ENCODE data around the gene OPN3. TPM values are rescaled to one million over a fixed set of nuclear protein-coding genes. Genes with fewer than 3 reads are reported as not detected.

OPN3 gene
- total and polyA plus RNA-seq, 9 of the 15 experiments (the other 6 are each of a cell fraction or from before 2014, with no cell fraction given) = 4.2 to 34.6 (median 17.0) TPM

DNA sequence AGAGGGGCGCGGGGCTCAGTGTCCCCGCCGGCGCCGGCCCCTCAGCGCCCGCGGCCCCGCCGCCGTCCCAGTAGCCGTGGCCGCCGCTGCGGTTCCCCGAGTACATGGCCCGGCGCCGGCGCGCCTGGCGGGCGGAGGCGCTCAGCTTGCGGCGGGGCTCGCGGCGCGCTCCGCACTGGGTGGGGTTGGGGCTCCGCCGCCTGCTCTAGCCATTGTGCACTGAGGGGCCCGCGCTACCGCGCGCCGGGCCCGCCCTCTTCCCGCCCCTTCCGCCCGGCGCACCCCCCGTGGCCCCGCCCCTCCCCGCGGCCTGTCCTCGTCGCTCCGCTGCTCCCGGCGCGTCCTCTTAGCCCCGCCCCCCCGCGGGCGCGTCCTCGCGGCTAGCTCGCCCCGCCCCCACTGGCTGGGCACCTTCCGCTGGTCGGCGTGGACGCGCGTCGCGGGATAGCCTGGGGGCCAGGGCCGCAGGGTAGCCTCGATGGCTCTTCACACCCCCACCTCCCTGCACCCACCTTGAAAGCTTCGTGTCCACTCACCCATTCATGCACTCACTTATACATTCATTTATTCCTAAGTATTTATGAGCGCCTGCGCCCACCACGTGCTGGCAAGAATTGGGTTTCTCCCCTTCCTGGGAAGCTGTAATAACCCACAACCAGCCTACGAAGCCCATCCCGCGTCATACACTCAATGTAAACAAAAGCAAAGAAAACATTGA lies at the start of gene OPN3, which contains the start of gene CHML (continued):
- TF ChIP-seq, protein P1, sequence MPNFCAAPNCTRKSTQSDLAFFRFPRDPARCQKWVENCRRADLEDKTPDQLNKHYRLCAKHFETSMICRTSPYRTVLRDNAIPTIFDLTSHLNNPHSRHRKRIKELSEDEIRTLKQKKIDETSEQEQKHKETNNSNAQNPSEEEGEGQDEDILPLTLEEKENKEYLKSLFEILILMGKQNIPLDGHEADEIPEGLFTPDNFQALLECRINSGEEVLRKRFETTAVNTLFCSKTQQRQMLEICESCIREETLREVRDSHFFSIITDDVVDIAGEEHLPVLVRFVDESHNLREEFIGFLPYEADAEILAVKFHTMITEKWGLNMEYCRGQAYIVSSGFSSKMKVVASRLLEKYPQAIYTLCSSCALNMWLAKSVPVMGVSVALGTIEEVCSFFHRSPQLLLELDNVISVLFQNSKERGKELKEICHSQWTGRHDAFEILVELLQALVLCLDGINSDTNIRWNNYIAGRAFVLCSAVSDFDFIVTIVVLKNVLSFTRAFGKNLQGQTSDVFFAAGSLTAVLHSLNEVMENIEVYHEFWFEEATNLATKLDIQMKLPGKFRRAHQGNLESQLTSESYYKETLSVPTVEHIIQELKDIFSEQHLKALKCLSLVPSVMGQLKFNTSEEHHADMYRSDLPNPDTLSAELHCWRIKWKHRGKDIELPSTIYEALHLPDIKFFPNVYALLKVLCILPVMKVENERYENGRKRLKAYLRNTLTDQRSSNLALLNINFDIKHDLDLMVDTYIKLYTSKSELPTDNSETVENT (CRISPR knock-in tag; IDR thresholded peaks at IDR 0.05) = peak; percentile 87
- TF ChIP-seq, protein P2, sequence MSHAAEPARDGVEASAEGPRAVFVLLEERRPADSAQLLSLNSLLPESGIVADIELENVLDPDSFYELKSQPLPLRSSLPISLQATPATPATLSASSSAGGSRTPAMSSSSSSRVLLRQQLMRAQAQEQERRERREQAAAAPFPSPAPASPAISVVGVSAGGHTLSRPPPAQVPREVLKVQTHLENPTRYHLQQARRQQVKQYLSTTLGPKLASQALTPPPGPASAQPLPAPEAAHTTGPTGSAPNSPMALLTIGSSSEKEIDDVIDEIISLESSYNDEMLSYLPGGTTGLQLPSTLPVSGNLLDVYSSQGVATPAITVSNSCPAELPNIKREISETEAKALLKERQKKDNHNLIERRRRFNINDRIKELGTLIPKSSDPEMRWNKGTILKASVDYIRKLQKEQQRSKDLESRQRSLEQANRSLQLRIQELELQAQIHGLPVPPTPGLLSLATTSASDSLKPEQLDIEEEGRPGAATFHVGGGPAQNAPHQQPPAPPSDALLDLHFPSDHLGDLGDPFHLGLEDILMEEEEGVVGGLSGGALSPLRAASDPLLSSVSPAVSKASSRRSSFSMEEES (CRISPR knock-in tag; IDR thresholded peaks at IDR 0.05) = no peak
- TF ChIP-seq ZNF224 (CRISPR knock-in tag; IDR thresholded peaks at IDR 0.05) (no peak), PRMT5 (CRISPR knock-in tag; IDR thresholded peaks at IDR 0.05) (no peak), ZNF644 (tag; IDR thresholded peaks at IDR 0.05; ENCODE audit: low read depth) (no peak; the same call in 1 of the 2 replicates), ZNF717 (CRISPR knock-in tag; IDR thresholded peaks at IDR 0.05) (no peak), SIN3A (IDR thresholded peaks at IDR 0.05; ENCODE audit: borderline replicate concordance in 2 of 2, control insufficient read depth in 1 of 2, low read depth in 2 of 2, low read length in 2 of 2) (peak; percentile 64 to 69; a peak in 2 of 4 replicates), ZNF316 (IDR thresholded peaks at IDR 0.05) (no peak), TOE1 (IDR thresholded peaks at IDR 0.05; ENCODE audit: borderline replicate concordance) (peak; percentile 24; the same call in 1 of the 2 replicates), TOE1 (CRISPR knock-in tag; IDR thresholded peaks at IDR 0.05; ENCODE audit: borderline replicate concordance, low read depth) (no peak)
- TF ChIP-seq, protein P3, sequence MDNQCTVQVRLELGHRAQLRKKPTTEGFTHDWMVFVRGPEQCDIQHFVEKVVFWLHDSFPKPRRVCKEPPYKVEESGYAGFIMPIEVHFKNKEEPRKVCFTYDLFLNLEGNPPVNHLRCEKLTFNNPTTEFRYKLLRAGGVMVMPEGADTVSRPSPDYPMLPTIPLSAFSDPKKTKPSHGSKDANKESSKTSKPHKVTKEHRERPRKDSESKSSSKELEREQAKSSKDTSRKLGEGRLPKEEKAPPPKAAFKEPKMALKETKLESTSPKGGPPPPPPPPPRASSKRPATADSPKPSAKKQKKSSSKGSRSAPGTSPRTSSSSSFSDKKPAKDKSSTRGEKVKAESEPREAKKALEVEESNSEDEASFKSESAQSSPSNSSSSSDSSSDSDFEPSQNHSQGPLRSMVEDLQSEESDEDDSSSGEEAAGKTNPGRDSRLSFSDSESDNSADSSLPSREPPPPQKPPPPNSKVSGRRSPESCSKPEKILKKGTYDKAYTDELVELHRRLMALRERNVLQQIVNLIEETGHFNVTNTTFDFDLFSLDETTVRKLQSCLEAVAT (IDR thresholded peaks at IDR 0.05) = 0 out of 4 replicates have a peak, but pooled peaks of 1 of the 2 experiments have one; percentile 33
- TF ChIP-seq, protein P4, sequence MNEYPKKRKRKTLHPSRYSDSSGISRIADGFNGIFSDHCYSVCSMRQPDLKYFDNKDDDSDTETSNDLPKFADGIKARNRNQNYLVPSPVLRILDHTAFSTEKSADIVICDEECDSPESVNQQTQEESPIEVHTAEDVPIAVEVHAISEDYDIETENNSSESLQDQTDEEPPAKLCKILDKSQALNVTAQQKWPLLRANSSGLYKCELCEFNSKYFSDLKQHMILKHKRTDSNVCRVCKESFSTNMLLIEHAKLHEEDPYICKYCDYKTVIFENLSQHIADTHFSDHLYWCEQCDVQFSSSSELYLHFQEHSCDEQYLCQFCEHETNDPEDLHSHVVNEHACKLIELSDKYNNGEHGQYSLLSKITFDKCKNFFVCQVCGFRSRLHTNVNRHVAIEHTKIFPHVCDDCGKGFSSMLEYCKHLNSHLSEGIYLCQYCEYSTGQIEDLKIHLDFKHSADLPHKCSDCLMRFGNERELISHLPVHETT (CRISPR knock-in tag; conservative IDR thresholded peaks at IDR 0.05 in 1 of 2, IDR thresholded peaks at IDR 0.05 in 1 of 2) = peak in 1 of 2 experiments; percentile 89; a peak in 2 of 4 replicates
- TF ChIP-seq, protein P5, sequence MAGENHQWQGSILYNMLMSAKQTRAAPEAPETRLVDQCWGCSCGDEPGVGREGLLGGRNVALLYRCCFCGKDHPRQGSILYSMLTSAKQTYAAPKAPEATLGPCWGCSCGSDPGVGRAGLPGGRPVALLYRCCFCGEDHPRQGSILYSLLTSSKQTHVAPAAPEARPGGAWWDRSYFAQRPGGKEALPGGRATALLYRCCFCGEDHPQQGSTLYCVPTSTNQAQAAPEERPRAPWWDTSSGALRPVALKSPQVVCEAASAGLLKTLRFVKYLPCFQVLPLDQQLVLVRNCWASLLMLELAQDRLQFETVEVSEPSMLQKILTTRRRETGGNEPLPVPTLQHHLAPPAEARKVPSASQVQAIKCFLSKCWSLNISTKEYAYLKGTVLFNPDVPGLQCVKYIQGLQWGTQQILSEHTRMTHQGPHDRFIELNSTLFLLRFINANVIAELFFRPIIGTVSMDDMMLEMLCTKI (IDR thresholded peaks at IDR 0.05; ENCODE audit: partially characterized antibody) = no peak
- TF ChIP-seq, protein P6, sequence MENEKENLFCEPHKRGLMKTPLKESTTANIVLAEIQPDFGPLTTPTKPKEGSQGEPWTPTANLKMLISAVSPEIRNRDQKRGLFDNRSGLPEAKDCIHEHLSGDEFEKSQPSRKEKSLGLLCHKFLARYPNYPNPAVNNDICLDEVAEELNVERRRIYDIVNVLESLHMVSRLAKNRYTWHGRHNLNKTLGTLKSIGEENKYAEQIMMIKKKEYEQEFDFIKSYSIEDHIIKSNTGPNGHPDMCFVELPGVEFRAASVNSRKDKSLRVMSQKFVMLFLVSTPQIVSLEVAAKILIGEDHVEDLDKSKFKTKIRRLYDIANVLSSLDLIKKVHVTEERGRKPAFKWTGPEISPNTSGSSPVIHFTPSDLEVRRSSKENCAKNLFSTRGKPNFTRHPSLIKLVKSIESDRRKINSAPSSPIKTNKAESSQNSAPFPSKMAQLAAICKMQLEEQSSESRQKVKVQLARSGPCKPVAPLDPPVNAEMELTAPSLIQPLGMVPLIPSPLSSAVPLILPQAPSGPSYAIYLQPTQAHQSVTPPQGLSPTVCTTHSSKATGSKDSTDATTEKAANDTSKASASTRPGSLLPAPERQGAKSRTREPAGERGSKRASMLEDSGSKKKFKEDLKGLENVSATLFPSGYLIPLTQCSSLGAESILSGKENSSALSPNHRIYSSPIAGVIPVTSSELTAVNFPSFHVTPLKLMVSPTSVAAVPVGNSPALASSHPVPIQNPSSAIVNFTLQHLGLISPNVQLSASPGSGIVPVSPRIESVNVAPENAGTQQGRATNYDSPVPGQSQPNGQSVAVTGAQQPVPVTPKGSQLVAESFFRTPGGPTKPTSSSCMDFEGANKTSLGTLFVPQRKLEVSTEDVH (IDR thresholded peaks at IDR 0.05; ENCODE audit: low read depth, partially characterized antibody) = peak; percentile 55
